SK-N-SH (cell line): Measurements from ENCODE around the gene FCN3. TPM values are rescaled to one million over a fixed set of nuclear protein-coding genes. Genes with fewer than 3 reads are reported as not detected.
A peak's percentile ranks its signal among the peaks of the same experiment; 100 is the strongest.

ENCODE experiments used
- CTCF ChIA-PET: fragments of 300-600, 350-600 bp; formaldehyde crosslinking; extraction: SDS; loops from one replicate; lab custom pipeline; 2021; lab: Yijun Ruan, JAX
- POLR2A ChIA-PET: fragments of 350-600 bp; sonication (Branson Sonifier 250); formaldehyde crosslinking; extraction: SDS; loops from one replicate; lab custom pipeline; 2020; ENCODE audit warnings: antibody characterized with exemption, inconsistent platforms; lab: Yijun Ruan, JAX
- DNase-seq: peaks from one replicate; pipeline ENCODE4 v3.0.0; 2012
- H2AFZ ChIP-seq: fragments of 200-600 bp; sonication (generic); 2 replicates; pipeline ENCODE4 v1.8.1; 2016; ENCODE audit warnings: antibody characterized with exemption, mild to moderate bottlenecking, low read depth
- H3F3A ChIP-seq: fragments of 200-600 bp; sonication (generic); replicated peaks from 2 replicates; pipeline ENCODE3; 2016; ENCODE audit warnings: antibody characterized with exemption, mild to moderate bottlenecking; ENCODE audit not compliant: insufficient read depth
- H3K27ac ChIP-seq, 2 experiments: fragments of 200-500 bp in 1 of 2; fragments of 200-600 bp in 1 of 2; sonication (Bioruptor generic) in 1 of 2; sonication (generic), shearing (Covaris generic) in 1 of 2; 2 replicates each; pipeline versions ENCODE4 v1.5.1 to v1.6.1; 2014 to 2016; ENCODE audit warnings: low read depth in 2 of 2, inconsistent platforms in 1 of 2, low read length in 1 of 2, mild to moderate bottlenecking in 1 of 2, mixed read lengths in 1 of 2
- H3K27me3 ChIP-seq: fragments of 200-600 bp; sonication (generic), shearing (Covaris generic); 2 replicates; pipeline ENCODE4 v1.6.1; 2016; ENCODE audit warnings: mixed run types; ENCODE audit not compliant: insufficient read depth
- H3K36me3 ChIP-seq, 2 experiments: fragments of 200-500 bp in 1 of 2; fragments of 200-600 bp in 1 of 2; sonication (Bioruptor generic) in 1 of 2; sonication (generic) in 1 of 2; replicated peaks in 1 of 2; 2 replicates each; pipeline versions ENCODE3 to v1.5.1; 2014 to 2016; ENCODE audit warnings: low read length in 1 of 2, mild to moderate bottlenecking in 1 of 2; ENCODE audit not compliant: insufficient read depth in 2 of 2, control insufficient read depth in 1 of 2
- H3K4me1 ChIP-seq, 2 experiments: fragments of 200-500 bp in 1 of 2; fragments of 200-600 bp in 1 of 2; sonication (Bioruptor generic) in 1 of 2; sonication (generic), shearing (Covaris generic) in 1 of 2; 2 replicates each; pipeline versions ENCODE4 v1.5.1 to v1.6.1; 2014 to 2016; ENCODE audit warnings: low read depth in 1 of 2, low read length in 1 of 2, mixed run types in 1 of 2; ENCODE audit not compliant: insufficient read depth in 2 of 2, control insufficient read depth in 1 of 2
- H3K4me2 ChIP-seq: fragments of 200-600 bp; sonication (generic), shearing (Covaris generic); 2 replicates; pipeline ENCODE4 v1.6.1; 2017; ENCODE audit warnings: mixed run types
- H3K4me3 ChIP-seq, 2 experiments: fragments of 200-500 bp in 1 of 2; fragments of 200-600 bp in 1 of 2; sonication (Bioruptor generic) in 1 of 2; sonication (generic), shearing (Covaris generic) in 1 of 2; 2 replicates each; pipeline versions ENCODE4 v1.5.1 to v1.8.1; 2014 to 2016; ENCODE audit warnings: low read depth in 2 of 2, inconsistent platforms in 1 of 2, low read length in 1 of 2, mild to moderate bottlenecking in 1 of 2, mixed read lengths in 1 of 2, moderate library complexity in 1 of 2
- H3K79me2 ChIP-seq: fragments of 200-600 bp; sonication (generic); 2 replicates; pipeline ENCODE4 v1.8.1; 2017; ENCODE audit warnings: mild to moderate bottlenecking; ENCODE audit not compliant: insufficient read depth
- H3K9ac ChIP-seq: fragments of 200-600 bp; sonication (generic); 2 replicates; pipeline ENCODE4 v1.6.1; 2017; ENCODE audit warnings: mixed run types
- H3K9me2 ChIP-seq: fragments of 200-600 bp; sonication (generic); 2 replicates; pipeline ENCODE4 v1.6.1; 2017; ENCODE audit warnings: mixed run types
- H3K9me3 ChIP-seq: fragments of 200-600 bp; sonication (generic); 2 replicates; pipeline ENCODE4 v1.6.1; 2017; ENCODE audit warnings: mixed run types, mild to moderate bottlenecking, moderate library complexity
- H4K20me1 ChIP-seq: fragments of 200-600 bp; sonication (generic); 2 replicates; pipeline ENCODE4 v1.6.1; 2017; ENCODE audit warnings: mild to moderate bottlenecking, mixed run types; ENCODE audit not compliant: insufficient read depth
- CTCF ChIP-seq: fragments of 200-600 bp; sonication (generic); IDR thresholded peaks from 2 replicates; pipeline ENCODE4 v1.6.1; 2017; ENCODE audit warnings: antibody characterized with exemption, mild to moderate bottlenecking, moderate library complexity
- EP300 ChIP-seq, 2 experiments: IDR thresholded peaks; 2 replicates each; pipeline versions ENCODE4 v1.4.0 to v1.6.1; 2012; ENCODE audit warnings: borderline replicate concordance in 1 of 2, low read depth in 1 of 2, low read length in 1 of 2
- REST ChIP-seq: IDR thresholded peaks from 2 replicates; pipeline ENCODE4 v1.6.1; 2012; ENCODE audit warnings: mild to moderate bottlenecking, low read depth, low read length, moderate library complexity
- SMC3 ChIP-seq: IDR thresholded peaks from 2 replicates; pipeline ENCODE4 v1.6.1; 2012; ENCODE audit warnings: low read depth, low read length, improper control_type of control experiment
- TCF12 ChIP-seq: IDR thresholded peaks from 2 replicates; pipeline ENCODE4 v1.4.0; 2012
- TEAD4 ChIP-seq: IDR thresholded peaks from 2 replicates; pipeline ENCODE4 v1.4.0; 2012; ENCODE audit warnings: mild to moderate bottlenecking, borderline replicate concordance; ENCODE audit not compliant: insufficient read depth
- WGBS: methylation state at CpG from one replicate; pipeline ENCODE4 v1.1.6; 2017; ENCODE audit warnings: low lambda C conversion rate; 5-methylcytosine and 5-hydroxymethylcytosine counted together
- polyA plus RNA-seq, 3 experiments: library from polyadenylated mRNA; depleted of rRNA; stranded (reverse); fragments of >200 nt; gene quantifications; 2 replicates each; pipeline ENCODE4 v1.2.3, GENCODE V29; 2012

The FCN3 gene
- polyA plus RNA-seq, 1 of the 3 experiments (the other 2 are of a cell fraction), result not detected

- no peak for TF ChIP-seq TEAD4
- peak; percentile 83 for TF ChIP-seq SMC3
These were observed 17.2 kb downstream of the FCN3 start (continued) for GRCh38 chr1:27357281-27358037.

- Histone ChIP-seq H3K27me3 (no peaks in the 10 kb centered on the region), H3K9me3 (no peaks in the 10 kb centered on the region), H3K4me2 (no peak overlapping the region), H3K79me2 (no peaks in the 10 kb centered on the region), H3K4me3 (no peak overlapping the region), H3F3A (no peaks in the 10 kb centered on the region), H2AFZ (no peak overlapping the region), H3K4me1 (peaks cover 0 to 5% of the 10 kb centered on the region in 2 experiments; a peak in 1 of 4 replicates), H4K20me1 (no peaks in the 10 kb centered on the region), H3K9ac (no peak overlapping the region), H3K36me3 (peaks cover 4 to 15% of the 10 kb centered on the region in 2 experiments), H3K9me2 (no peaks in the 10 kb centered on the region), H3K27ac (no peak overlapping the region)
- DNase-seq, result peak; percentile 56
- ChIA-PET CTCF (interaction anchor here (0.6 to 12.3 kb wide), 47 partner anchors 8 to 314 kb away, joined by 3 to 219 read pairs (median 6); partner anchors contain the start of genes AHDC1, CD164L2, FCN3 and FGR), POLR2A (interaction anchor here (1.6 to 1.7 kb wide), 2 partner anchors 8 kb away, joined by 3 to 5 read pairs; no protein-coding TSS in a partner anchor)
- TF ChIP-seq TCF12, result no peak
- no peak for TF ChIP-seq REST
- no peak for TF ChIP-seq EP300 (IDR thresholded peaks at IDR 0.05; ENCODE audit: borderline replicate concordance in 1 of 2, low read depth in 1 of 2, low read length in 1 of 2)
- TF ChIP-seq CTCF, result no peak
- no peak for TF ChIP-seq SMC3
- WGBS, result 92% methylated on average over 27 of the region's 37 CpGs
These were observed 17.9 kb downstream of the FCN3 start for GRCh38 chr1:27356619-27357280.
